NCI-H2107 treated with DMSO at 0.1 percent for 48 hours (cell line): ENCODE data around the gene CYTH3.
"Not testable (repeated sequence)": the region's sequence is repeated elsewhere in the genome, so short reads cannot be mapped to it uniquely, and the experiment has no call there.

Source experiments
- DNase-seq: peaks from one replicate; lab custom pipeline; 2025; ENCODE audit not compliant: unreplicated experiment; lab: John Stamatoyannopoulos, UW

The CYTH3 gene

DNA sequence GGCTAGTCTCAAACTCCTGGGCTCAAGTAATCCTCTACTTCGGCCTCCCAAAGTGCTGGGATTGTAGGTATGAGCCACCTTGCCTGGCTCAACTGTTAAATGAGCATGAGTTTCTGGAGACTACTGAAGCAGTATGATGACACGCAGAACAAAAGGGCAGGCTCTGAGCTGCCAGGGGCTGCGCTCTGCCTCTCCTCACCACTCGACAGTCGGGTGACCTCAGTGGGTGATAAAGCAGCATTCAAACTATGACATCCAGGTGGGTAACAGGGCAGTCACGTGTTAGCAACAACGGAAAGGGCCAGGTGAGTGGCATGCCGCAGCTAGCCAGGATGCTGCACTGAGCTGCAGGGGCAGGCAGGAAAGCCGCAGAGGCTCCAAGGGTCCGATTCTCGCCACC is 71.5 kb downstream of the CYTH3 start:
- DNase-seq = no peak

DNA sequence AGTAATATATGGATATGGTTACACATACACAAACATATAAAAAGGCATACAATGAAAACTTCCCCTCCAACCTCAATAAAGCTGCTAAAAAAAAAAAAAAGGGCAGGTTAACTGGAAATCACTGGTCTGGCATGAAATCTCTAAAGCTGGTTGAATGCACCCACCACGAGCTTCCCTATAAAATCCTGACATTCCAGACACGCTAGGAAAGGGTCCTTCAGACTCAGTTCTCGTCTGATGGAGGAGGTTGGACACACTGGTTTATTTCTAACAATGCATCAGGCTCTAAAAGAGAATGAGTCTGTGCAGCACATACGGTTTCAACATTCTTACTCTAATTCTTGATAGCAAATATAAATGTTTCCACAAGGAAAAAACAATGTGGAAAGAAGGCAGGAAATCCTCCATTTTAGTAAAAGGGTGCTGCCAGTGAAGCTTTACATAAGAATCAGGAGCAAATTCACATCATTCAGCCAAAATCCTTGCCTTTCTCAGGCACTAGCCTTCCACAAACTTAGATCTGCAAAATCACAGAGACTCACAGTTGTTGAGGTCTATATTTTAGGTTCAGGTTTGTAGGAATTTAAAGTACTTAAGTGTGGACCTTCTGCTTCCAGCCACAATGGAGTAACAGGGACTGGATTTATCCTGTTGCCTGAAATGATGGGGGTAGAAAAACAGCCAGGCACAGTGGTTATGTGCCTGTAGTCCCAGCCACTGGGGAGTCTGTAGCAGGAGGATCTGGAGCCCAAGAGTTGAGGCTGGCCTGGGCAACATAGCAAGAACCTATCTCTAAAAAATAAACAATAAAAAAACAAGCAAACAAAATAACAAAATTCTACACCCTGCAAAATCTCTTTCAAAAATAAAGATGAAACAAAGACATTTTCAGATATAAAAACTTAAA is 73.5 kb downstream of the CYTH3 start:
- DNase-seq = no peak

DNA sequence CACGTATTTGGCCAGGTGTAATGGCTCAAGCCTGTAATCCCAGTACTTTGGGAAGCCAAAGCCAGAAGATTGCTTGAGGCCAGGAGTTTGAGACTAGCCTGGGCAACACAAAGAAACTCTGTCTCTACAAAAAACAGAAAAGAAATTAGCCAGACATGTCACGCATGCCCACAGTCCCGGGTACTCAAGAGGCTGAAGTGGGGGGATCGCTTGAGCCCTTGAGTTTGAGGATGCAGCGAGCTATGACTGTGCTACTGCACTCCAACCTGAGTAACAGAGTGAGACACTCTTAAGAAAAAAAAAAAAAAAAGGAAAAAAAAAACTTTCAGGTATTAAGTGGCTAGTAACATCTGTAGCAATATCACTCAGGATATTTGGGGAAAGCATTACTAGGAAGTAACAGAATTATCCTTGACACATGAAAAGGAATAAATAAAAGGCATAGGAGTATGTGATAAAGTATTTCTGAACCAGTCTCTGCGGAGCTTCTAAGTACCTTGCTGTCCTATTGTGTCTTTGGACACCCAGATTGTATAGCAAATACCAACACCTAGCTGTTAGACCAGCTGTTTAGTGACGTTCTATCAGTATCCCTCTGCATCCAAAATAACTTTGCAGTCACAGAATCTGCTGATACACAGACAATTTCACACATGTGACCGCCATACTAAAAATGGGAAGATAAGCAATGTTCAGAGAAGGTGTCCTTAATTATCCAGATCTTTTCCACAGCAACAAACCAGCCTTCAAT is 74.4 kb downstream of the CYTH3 start:
- DNase-seq = no peak

DNA sequence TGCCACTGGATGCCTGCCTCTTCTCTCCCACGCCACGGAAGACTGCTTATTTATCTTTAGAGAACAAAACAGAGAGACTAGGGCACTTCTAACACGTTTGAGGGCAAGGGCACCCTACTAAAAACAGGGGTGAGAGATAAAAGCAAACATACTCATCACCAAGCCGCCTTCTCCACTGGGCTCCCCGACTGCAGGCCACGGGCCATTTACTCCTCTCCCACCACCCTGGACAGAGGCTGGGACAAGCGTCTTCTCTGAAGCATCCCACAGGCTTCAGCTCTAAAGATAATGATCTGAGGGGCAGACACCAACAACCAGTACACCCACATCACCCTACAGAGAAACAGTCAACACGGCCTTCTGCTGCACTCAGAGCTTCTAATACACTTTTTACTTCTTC is 78.7 kb downstream of the CYTH3 start:
- DNase-seq = no peak

DNA sequence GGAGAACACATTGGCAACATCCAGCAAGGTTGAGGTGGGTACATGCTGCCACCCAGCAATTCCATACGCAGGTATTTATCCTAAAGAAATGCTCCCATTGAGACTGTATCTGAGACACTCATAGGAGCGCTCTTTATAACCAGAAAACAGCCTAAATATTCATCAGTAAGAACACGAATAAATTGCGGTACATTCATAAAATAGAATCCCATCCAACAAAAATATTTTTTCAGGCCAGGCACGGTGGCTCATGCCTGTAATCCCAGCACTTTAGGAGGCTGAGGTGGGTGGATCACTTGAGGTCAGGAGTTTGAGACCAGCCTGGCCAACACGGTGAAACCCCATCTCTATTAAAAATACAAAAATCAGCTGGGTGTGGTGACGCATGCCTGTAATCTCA is 81.9 kb downstream of the CYTH3 start:
- not testable (repeated sequence) for DNase-seq

DNA sequence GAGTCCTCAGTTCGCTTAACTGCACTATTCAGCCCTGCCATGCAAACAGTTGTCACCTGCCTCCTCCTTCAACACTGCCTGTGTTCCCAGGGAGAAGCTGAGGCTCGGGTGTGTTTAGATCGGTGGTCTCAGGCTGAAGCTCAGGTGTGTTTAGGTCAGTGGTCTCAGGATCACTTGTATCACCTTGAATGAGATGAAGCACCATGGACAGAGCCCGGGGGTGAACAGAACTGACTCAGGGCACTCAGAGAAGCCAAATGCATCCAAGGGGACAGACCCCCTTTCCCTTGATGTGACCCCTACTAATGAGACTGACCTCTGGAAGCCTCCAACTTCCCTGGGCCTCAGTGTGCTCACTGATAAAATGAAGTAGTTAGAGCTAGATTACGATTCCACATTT is 84.0 kb downstream of the CYTH3 start:
- no peak for DNase-seq

DNA sequence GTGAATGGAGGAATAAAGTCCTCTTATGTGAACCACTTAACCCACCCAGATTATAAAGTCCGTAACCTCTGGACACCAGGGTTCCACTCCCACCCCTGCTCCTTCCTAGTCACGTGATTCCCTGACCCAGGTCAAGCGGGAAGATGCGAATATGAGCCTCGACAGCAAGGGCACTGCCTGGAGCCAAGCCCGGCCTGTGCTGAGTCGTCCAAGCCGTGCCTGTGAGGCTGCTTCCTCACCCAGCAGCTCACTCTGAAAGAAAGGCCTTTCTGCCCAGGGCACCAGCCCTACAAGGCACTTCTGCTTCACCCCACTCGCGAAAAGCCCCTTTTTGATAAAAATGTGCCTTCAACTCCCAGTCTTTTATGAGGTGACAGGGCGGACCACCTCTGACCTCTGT is 85.8 kb downstream of the CYTH3 start:
- DNase-seq = no peak

DNA sequence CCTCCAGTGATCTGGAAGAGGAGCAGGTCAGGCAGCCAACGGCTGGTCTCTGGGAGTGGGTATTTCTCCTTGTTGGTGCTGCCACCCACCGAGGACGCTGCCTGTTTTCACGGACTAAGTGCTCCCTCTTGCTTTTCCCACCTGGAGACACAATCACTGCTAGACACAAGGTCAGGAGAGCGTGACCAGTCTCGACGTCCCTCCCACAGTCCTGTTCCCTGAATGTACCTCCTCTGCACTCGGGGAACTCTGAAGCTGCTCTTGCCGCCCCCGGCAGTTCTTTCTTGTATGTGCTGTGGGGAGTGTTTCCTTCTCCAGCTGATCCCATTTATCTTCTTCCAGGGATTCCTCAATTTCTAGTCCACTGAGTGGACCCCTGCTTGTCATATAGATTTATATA is 89.4 kb downstream of the CYTH3 start:
- DNase-seq = no peak

DNA sequence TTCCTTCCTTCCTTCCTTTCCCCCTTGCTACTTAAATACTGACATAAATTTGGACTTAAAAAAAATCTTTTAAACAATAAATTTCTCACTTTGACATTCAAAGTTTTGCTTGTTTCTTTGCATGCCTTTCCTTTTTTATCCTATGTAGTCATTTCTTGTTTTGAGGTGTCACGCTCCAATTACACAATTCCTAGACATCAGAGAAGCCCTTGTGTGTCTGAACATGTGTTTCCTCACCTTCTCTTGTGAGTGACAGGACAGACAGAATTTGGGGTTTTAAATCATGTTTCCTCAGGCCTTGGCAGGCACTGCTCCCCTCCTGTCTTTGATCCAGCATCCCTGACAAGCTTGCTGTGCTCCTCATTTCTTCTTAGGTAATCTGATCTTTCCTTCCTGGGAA is 91.3 kb downstream of the CYTH3 start:
- no peak for DNase-seq

DNA sequence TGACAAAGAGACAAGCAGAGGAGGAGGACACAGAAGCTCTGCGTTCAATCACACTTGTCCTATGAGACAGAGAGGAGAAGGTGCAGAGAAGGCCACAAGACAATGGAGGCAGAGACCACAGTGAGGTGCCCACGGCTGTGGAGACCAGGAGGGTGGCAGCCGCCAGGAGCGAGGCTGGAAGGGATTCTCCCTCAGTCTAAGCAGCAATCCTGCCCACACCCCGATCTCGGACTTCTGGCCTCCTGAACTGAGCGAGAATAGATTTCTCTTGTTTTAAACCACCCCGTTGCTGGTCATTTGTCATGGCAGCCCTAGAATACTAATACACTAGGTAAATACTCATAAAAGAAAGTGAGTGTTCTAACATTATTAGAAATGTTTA is 92.1 kb downstream of the CYTH3 start:
- no peak for DNase-seq

DNA sequence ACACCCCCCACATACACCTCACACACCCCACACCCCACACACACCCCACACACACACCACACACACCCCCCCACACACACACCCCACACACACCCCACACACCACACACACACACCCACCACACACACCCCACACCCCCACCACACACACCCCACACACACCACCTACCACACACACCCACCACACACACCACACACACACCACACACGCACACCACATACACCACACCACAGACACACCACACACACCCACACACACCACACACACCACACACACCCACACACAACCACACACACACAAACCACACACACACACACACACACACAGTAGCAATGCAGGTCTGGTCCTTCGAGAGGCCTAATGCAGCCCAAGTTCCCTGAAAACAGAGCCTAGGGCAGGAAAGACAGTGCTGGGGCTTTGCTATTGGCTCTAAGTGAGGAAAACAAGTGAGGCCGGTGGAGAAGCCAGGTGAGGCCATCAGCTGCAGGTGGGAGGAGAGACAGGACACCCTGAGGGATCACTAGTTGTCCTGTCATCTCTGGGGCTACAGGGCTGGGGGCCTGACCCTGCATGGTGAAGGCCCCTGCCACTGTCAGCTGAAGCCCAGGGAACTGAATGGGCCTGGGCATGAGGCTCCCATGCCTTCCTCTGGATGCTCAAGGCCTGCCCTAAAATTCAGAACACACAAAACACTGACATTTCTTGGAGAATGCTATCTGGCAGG is 92.6 kb downstream of the CYTH3 start:
- no peak for DNase-seq

DNA sequence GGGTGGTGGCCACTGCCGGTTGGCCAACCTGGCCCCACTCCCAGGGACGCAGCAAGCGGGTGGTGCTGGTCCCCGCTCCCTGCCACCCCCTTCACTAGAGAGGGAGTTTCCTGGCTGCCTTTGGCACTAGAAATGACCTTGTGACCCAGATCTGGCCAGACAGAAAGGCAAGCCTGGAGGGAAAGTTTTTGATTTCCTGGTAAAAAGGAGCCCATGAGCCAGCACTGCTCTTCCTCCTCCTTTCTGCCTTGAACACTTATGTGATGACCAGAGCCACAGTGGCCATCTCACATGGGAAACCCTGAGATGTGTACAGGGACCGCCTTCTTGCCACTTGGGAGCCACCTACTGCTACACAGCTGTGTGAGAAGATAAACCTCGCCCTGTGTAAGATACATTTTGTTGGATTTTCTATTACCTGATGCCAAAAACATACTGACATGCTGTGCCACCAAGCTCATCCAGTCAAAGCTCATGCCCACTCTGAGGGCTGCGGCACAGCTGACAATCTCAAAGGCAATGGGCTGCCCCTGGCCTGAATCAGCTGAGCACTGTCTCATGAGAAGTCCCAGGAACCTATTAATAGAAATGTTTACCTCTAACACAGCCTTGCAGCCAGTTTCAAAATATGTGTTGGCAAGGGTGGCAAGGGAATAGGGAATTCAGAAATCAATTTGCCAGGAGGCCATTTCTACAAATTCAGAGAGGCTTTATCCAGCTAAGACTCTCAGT is 94.0 kb downstream of the CYTH3 start:
- no peak for DNase-seq

DNA sequence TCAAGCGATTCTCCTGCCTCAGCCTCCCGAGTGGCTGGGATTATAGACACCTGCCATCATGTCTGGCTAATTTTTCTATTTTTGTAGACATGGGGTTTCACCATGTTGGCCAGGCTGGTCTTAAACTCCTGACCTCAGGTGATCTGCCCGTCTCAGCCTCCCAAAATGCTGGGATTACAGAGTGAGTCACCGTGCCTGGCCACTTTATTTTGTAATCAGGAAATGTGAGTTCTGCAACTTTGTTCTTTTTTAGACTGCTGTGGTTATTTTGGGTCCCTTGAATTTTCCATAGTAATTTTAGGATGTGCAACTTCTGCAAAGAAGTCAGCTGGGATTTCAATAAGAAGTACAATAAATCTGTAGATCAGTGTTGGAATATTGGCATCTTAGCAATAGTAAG is 96.8 kb downstream of the CYTH3 start:
- no peak for DNase-seq

DNA sequence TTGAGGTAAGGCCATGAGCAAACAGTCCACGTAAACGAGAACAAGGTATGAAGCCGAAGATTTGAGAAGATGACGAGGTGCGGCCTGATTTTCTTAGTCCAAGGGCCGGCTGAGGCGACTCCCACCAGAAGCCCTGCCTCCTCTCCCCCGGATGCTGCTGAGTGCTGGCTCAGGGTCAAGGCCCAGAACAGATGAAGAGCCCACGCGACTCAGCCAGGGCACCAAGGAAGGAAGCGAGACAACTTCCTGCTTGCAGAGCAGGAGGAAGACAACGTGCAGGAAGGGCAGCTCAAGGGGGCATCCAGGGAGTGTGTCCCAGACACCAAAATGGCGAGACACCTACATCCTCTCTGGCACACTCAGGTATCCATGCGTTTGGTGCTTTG is 99.5 kb downstream of the CYTH3 start:
- no peak for DNase-seq

DNA sequence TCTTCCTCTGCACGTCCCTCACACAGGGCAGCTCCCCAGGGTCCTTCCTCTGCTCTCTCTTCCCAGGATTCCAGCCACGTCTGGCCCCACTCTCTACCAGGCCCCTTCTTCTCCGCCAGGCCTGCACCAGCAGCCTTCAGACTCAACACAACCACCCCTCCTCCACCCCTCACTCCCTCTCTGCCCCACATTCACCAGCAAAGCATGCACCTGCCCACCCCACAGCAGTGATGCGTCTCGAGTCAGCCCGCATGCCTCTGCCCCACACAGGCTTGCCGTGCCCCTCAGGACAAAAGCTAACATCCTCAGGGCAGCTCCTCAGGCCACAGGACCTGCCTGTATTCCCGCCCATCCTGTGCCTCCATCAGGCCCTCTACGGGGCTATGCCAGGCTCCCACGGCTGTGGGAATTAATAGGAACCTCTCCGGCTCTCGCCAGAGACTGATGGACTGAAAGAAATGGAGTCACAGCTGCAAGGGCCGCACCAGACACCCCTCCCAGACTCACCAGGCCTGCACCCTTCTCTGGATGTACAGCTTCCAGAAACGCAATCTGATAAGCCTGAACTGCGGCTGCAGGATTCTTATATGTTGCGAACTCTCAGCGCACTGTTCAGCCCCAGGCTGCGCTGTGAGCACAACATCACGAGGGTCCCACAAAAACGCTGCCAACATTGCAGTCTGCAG is 100.1 kb downstream of the CYTH3 start:
- no peak for DNase-seq

DNA sequence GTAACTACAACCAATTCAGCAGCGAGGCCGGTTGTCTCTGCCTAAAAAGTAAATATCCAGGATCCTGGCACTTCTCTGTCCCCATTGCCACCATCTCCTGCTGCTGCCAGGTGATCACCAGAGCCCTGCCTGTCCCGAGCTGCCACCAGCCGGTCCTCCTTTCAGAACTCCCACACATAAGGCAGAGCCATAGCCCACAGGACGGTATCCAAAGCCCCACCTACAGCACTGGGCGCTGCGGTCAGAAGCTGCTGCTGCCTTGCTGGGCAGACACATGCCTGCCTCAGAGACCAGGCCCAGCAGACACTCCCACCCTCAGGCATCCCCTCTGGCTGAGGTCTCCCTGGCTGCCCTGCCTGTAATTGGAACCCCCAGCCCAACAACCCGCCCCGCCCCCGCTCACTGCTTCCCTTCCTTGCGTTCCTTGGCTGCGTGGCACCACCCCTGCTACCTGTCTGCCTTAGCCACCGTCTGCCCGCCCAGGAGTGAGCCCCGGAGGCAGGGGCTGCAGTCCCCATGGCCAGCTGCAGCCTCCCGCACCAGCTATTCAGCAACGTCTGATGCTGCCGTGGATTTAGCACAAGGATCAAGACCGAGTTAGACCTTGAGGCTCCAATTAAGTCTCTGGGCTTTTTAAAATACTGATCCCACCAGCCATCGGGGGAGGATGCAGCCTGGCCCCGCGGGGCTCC is 100.7 kb downstream of the CYTH3 start:
- DNase-seq = no peak

DNA sequence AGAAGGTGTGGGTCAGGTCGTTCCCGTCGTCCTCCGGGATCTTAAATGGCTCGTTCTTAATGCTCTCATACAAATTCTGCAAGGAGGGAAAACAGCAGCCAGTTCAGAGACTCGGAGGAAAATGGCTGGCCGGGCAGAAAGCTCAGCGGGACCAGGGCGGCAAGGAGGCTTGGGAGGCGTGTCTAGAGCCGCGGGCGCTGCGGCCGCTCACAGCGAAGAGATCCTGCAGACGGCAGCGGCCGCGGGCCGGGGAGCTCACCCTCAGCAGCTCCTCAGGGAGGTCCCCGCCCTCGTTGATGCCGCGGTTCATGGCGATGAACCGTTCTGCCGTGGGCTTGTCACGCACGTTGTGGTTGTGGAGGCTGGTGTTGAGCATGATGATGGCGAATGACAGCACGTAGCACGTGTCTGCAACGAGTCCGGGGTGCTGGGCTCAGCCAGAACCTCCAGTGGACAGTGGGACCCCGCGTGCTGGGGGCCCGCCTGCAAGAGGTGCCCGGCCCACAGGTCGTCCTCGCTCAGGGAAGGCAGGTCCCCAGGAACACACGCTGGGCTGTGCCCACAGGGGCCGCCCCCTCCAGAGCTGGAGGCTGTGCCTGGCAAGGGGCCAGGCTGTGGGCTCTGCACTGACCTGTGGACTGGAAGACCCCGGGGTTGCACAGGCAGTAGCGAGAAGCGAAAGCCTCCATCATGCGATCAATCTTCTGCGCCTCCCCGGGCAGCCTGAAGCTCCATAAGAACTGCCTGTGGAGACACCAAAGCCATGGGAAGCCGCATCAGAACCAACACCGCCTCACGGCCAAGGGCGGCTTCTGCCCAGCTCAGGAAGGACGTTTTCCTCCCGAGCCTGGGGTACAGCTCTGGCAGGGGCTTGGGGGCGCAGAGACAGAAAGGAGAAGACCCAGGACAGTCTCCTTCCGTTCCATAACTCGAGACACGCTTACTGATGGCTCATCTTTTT is 101.6 kb downstream of the CYTH3 start:
- no peak for DNase-seq

DNA sequence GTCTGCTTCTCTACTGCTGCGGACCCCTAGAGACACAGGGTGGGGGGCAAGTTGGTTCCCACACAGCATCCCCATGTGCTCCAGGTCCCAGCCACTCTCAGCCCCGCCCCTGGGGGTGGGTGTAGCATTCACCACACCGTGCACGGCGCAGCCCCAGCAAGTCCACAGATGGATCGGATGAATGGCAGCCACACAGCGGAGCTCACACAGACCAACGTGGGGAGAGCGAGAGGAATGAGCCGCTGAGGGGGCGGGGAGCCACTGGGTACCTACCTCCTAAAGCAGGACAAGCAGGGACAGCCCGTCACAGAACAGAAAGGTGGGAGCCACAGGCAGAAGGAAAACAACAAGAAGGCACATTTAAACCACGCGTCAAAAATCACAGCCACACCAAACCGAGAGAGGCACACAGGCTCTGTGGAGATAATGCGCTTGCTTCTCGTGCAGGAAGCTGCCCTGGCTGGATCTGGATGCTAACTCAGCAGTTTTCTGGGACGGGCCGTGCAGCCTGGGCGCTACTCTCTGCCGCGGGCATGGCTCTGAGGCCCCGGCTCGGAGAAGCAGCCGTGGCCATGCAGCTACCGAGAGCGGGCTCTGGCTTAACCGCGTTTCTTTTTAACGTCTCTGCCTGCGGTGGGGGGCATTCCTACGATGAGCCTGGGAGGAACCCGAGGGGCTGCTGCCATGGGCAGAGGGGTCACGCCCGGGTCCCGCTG is 102.5 kb downstream of the CYTH3 start:
- DNase-seq = no peak
